Panc1 (cell line): ENCODE data around the gene ALG12. TPM values are rescaled to one million over a fixed set of nuclear protein-coding genes. Genes with fewer than 3 reads are reported as not detected.

Experiments used
- ATAC-seq: fragments of 200-7000 bp; cut with Tn5 transposase; 2 replicates; pipeline ENCODE4 v1.9.1; 2020; ENCODE audit warnings: mild to moderate bottlenecking, moderate library complexity
- BruUV-seq: library from RNA; stranded (reverse); fragments of 400-500 nt; replicated peaks from 2 replicates; lab custom pipeline; 2021; lab: Mats Ljungman, UMichigan
- CTCF ChIA-PET: fragments of 300-600 bp; sonication (Branson Sonifier 250); formaldehyde crosslinking; loops from one replicate; lab custom pipeline; 2022; ENCODE audit warnings: antibody characterized with exemption; lab: Charles Lee
- POLR2A ChIA-PET: fragments of 300-600 bp; sonication (Branson Sonifier 250); formaldehyde crosslinking; loops from one replicate; lab custom pipeline; 2022; ENCODE audit warnings: antibody characterized with exemption; lab: Charles Lee
- DNase-seq: peaks from one replicate; pipeline ENCODE4 v3.0.0-alpha.2; 2010; ENCODE audit warnings: low read depth, low spot score
- H3K27ac ChIP-seq: 2 replicates; pipeline ENCODE4 v1.5.1; 2011; ENCODE audit warnings: mild to moderate bottlenecking, low read length, inconsistent platforms
- H3K27me3 ChIP-seq: fragments of 200-500 bp; sonication (Bioruptor generic); 2 replicates; pipeline ENCODE4 v1.6.0; 2014; ENCODE audit warnings: low read length, inconsistent platforms; ENCODE audit not compliant: control insufficient read depth, insufficient read depth
- H3K36me3 ChIP-seq: fragments of 200-500 bp; sonication (Bioruptor generic); 2 replicates; pipeline ENCODE4 v1.5.1; 2014; ENCODE audit warnings: inconsistent platforms, mild to moderate bottlenecking, low read length, moderate library complexity; ENCODE audit not compliant: control insufficient read depth, insufficient read depth
- H3K4me1 ChIP-seq: 2 replicates; pipeline ENCODE4 v1.5.1; 2011; ENCODE audit warnings: inconsistent platforms, mild to moderate bottlenecking, low read length, moderate library complexity; ENCODE audit not compliant: control insufficient read depth, insufficient read depth
- H3K4me3 ChIP-seq, 2 experiments: 2 replicates each; pipeline ENCODE4 v1.5.1; 2011 to 2012; ENCODE audit warnings: low read depth in 2 of 2, low read length in 2 of 2, mild to moderate bottlenecking in 2 of 2, inconsistent platforms in 1 of 2, moderate library complexity in 1 of 2
- H3K9me3 ChIP-seq: fragments of 200-500 bp; sonication (Bioruptor generic); 2 replicates; pipeline ENCODE4 v1.5.1; 2014; ENCODE audit warnings: low read depth, mild to moderate bottlenecking, inconsistent platforms, low read length, moderate library complexity; ENCODE audit not compliant: control insufficient read depth, insufficient read depth
- CTCF ChIP-seq: fragments of 450-650 bp; IDR thresholded peaks from 2 replicates; pipeline ENCODE4 v1.5.1; 2017; ENCODE audit warnings: mild to moderate bottlenecking
- POLR2AphosphoS5 ChIP-seq: IDR thresholded peaks from 2 replicates; pipeline ENCODE4 v1.6.1; 2012; ENCODE audit warnings: mild to moderate bottlenecking, low read depth, low read length, moderate library complexity
- REST ChIP-seq, 2 experiments: IDR thresholded peaks; 2 replicates each; pipeline ENCODE4 v1.6.1; 2011 to 2012; ENCODE audit warnings: low read depth in 2 of 2, control low read depth in 1 of 2, low read length in 1 of 2, mild to moderate bottlenecking in 1 of 2, moderate library complexity in 1 of 2; ENCODE audit not compliant: insufficient read depth in 1 of 2
- SIN3A ChIP-seq: IDR thresholded peaks from 2 replicates; pipeline ENCODE4 v1.6.1; 2012; ENCODE audit warnings: low read depth, mild to moderate bottlenecking, low read length, moderate library complexity, borderline replicate concordance; ENCODE audit not compliant: insufficient read depth
- TCF7L2 ChIP-seq: IDR thresholded peaks from 2 replicates; pipeline ENCODE4 v1.6.1; 2011; ENCODE audit warnings: mild to moderate bottlenecking, low read depth, low read length, inconsistent platforms
- in situ Hi-C: cut with HindIII; loops from 2 replicates; pipeline ENCODE4 v1.10.0; 2016; ENCODE audit warnings: low sequenced_read_pairs, low pct_unique_long_range_greater_than_20kb
- intact Hi-C: fragments of 100-400 bp; cut with micrococcal nuclease; formaldehyde crosslinking; loops from one replicate; pipeline ENCODE4 v1.10.0; 2022; ENCODE audit not compliant: unreplicated experiment
- total RNA-seq: library from RNA; stranded (reverse); gene quantifications from one replicate; pipeline ENCODE4 v1.2.1, GENCODE V29; 2021; ENCODE audit not compliant: unreplicated experiment

Gene ALG12
- total RNA-seq, 1 experiment from 2014 or later, result 23.4 TPM

GRCh38 chr22:49885281-49885680 lies 33.0 kb downstream of the ALG12 start:
- Histone ChIP-seq H3K27ac (no peak overlapping the region), H3K36me3 (no peaks in the 10 kb centered on the region), H3K9me3 (no peaks in the 10 kb centered on the region; the same call in 1 of the 2 replicates), H3K4me1 (no peaks in the 10 kb centered on the region), H3K27me3 (no peaks in the 10 kb centered on the region), H3K4me3 (no peak overlapping the region)
- in situ Hi-C loops (no loop called here), intact Hi-C loops (no loop called here)
- ChIA-PET POLR2A (no interaction called here), CTCF (no interaction called here)
- no TSS peak for BruUV-seq
- no peak for ATAC-seq
- TF ChIP-seq REST (IDR thresholded peaks at IDR 0.05; ENCODE audit: insufficient read depth in 1 of 2, low read depth in 2 of 2, low read length in 1 of 2) (no peak), CTCF (no peak), POLR2AphosphoS5 (no peak), TCF7L2 (no peak), SIN3A (no peak)
- DNase-seq, result no peak

GRCh38 chr22:49884503-49885260 lies 33.6 kb downstream of the ALG12 start:
- Histone ChIP-seq H3K4me3 (no peak overlapping the region), H3K36me3 (no peaks in the 10 kb centered on the region), H3K9me3 (no peaks in the 10 kb centered on the region; the same call in 1 of the 2 replicates), H3K4me1 (no peaks in the 10 kb centered on the region), H3K27me3 (no peaks in the 10 kb centered on the region), H3K27ac (no peak overlapping the region)
- no peak for TF ChIP-seq CTCF
- TF ChIP-seq POLR2AphosphoS5, result no peak
- no peak for TF ChIP-seq REST (IDR thresholded peaks at IDR 0.05; ENCODE audit: insufficient read depth in 1 of 2, low read depth in 2 of 2, low read length in 1 of 2)
- TF ChIP-seq SIN3A, result no peak
- no peak for TF ChIP-seq TCF7L2
- ChIA-PET CTCF (no interaction called here), POLR2A (no interaction called here)
- no TSS peak for BruUV-seq
- no peak for ATAC-seq
- no peak for DNase-seq
- intact Hi-C loops, result no loop called here
- in situ Hi-C loops, result no loop called here
